Motor neuron (in vitro differentiated cells): ENCODE results near the gene KMT2A. TPM values are rescaled to one million over a fixed set of nuclear protein-coding genes. Genes with fewer than 3 reads are reported as not detected.
A peak's percentile ranks its signal among the peaks of the same experiment; 100 is the strongest.

Source experiments
- ATAC-seq, 8 experiments: fragments of 200-7000 bp; cut with Tn5 transposase; replicated peaks in 6 of 8; 2 replicates each; pipeline ENCODE4 v1.8.0; 2021; ENCODE audit warnings: mild to moderate bottlenecking in 8 of 8, moderate library complexity in 8 of 8
- H3K27ac ChIP-seq, 2 donors: fragments of 250-450 bp; sonication (Bioruptor Pico); 2 replicates each; pipeline ENCODE4 v1.9.0; 2021; ENCODE audit warnings: antibody characterized with exemption in 2 of 2, mild to moderate bottlenecking in 2 of 2, moderate library complexity in 1 of 2
- H3K4me1 ChIP-seq, 2 donors: fragments of 250-450 bp; sonication (Bioruptor Pico); replicated peaks in 1 of 2; 2 replicates each; pipeline ENCODE4 v1.6.1; 2021; ENCODE audit warnings: antibody characterized with exemption in 2 of 2, mild to moderate bottlenecking in 2 of 2, moderate library complexity in 1 of 2
- H3K4me3 ChIP-seq, 5 donors: fragments of 250-450 bp; sonication (Bioruptor Pico); 2 replicates each; pipeline ENCODE4 v1.9.0; 2021; ENCODE audit warnings: antibody characterized with exemption in 5 of 5, mild to moderate bottlenecking in 5 of 5, moderate library complexity in 4 of 5
- WGBS, 10 experiments: fragments of 450-650 bp; shearing (Covaris generic); methylation state at CpG; one replicate each; pipeline ENCODE4 v1.0.0; 2022; 5-methylcytosine and 5-hydroxymethylcytosine counted together
- in situ Hi-C, 9 experiments: fragments of 400-800 bp; cut with MboI; loops; one replicate each; pipeline ENCODE4 v1.15.0; 2021; ENCODE audit warnings: low sequenced_read_pairs in 9 of 9, low pct_unique_long_range_greater_than_20kb in 2 of 9; ENCODE audit not compliant: unreplicated experiment in 9 of 9
- total RNA-seq, 8 experiments: library from RNA; unstranded; fragments of 300-600 nt; gene quantifications; 2 replicates each; pipeline versions ENCODE4 v1.2.3 to v1.2.4, GENCODE V29; 2022

Gene KMT2A
- total RNA-seq, 8 experiments from 2014 or later: 23.2 to 70.5 (median 47.6) TPM

- in situ Hi-C loops: no loop called here
- 60 to 100% (median 80%) methylated on average over 1 to 4 of the region's 19 CpGs; no CpG with 5 or more reads in 5 of the 10 experiments for WGBS, 10 experiments
These were observed 96.8 kb downstream of the KMT2A start for GRCh38 chr11:118532852-118533768.

DNA sequence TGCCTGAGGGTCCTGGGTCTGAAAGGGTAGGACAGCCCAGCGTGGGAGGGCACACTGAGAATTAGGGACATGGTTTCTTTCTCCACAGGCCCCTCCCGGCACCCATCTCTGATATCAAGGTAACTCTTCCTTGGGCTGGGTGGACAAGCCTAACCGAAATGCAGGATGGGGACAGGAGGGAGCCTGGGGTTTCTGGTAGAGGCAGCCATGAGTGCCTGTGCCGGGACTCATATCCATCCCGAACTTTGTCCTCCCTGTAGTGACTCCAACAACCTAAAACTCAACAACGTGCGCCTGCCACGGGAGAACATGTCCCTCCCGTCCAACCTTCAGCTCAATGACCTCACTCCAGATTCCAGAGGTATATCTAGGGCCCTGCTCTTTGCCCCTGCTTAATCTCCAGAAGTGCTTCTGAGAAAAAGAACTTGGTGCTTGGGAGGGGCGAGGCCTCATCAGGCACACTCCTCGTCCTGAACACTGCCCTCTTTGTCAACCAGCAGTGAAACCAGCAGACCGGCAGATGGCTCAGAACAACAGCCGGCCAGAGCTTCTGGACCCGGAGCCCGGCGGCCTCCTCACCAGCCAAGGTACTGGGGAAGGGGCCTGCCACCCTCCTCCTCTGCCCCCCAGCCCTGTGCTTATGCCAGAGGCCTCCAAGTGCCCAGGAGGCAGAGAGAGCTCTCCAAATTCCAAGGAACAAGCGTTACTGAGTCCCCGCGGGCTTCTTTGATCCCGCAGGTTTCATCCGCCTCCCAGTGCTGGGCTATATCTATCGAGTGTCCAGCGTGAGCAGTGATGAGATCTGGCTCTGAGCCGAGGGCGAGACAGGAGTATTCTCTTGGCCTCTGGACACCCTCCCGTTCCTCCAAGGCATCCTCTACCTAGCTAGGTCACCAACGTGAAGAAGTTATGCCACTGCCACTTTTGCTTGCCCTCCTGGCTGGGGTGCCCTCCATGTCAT, 97.8 kb downstream of the KMT2A start:
- H3K27ac ChIP-seq: no peak overlapping the region
- 72 to 100% (median 80%) methylated on average over 1 to 7 of the region's 27 CpGs; no CpG with 5 or more reads in 5 of the 10 experiments for WGBS, 10 experiments
- no peak for ATAC-seq
- no peak overlapping the region for H3K4me3 ChIP-seq
- in situ Hi-C loops: no loop called here
- H3K4me1 ChIP-seq: peaks cover 11 to 15% of the 10 kb centered on the region in 2 donors

More at GRCh38 chr11:118532852-118533768, 96.8 kb downstream of the KMT2A start:
- no peak for ATAC-seq
- H3K4me3 ChIP-seq: no peak overlapping the region
- H3K27ac ChIP-seq: no peak overlapping the region
- H3K4me1 ChIP-seq: peaks cover 12 to 15% of the 10 kb centered on the region in 2 donors

- no peak for ATAC-seq
- Histone ChIP-seq H3K27ac (no peak overlapping the region), H3K4me3 (no peak overlapping the region), H3K4me1 (peaks cover 0 to 4% of the 10 kb centered on the region in 2 donors)
- in situ Hi-C loops: no loop called here
- WGBS, 10 experiments: 50 to 94% (median 66%) methylated on average over 1 to 6 of the region's 9 CpGs; no CpG with 5 or more reads in 2 of the 10 experiments
These were observed 99.0 kb downstream of the KMT2A start for GRCh38 chr11:118535261-118535660.

DNA sequence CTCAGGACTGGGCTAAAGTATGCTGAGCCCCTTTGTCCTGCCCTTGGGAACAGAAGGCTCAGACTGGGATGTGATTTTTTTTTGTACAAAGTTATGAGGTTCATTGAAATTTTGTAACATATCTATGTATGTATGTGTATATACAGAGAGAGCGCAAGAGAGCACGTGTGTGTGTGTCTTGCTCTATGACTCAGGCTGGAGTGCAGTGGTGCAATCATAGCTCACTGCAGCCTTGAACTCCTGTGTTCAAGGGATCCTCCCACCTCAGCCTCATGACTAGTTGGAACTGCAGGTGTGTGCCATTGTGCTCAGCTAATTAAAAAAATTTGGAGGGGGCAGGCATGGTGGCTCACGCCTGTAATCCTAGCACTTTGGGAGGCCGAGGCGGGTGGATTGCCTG, 100.4 kb downstream of the KMT2A start:
- in situ Hi-C loops: no loop called here
- ATAC-seq: no peak

GRCh38 chr11:118537409-118537980, 101.2 kb downstream of the KMT2A start:
- H3K4me1 ChIP-seq: no peaks in the 10 kb centered on the region
- in situ Hi-C loops: no loop called here
- H3K27ac ChIP-seq: no peak overlapping the region
- no peak for ATAC-seq
- no peak overlapping the region for H3K4me3 ChIP-seq
- WGBS, 10 experiments: 50 to 100% (median 95%) methylated on average over 1 to 6 of the region's 6 CpGs

More for the DNA sequence above, 100.4 kb downstream of the KMT2A start:
- no peak overlapping the region for H3K4me3 ChIP-seq
- H3K4me1 ChIP-seq: peaks cover 0 to 4% of the 10 kb centered on the region in 2 donors
- no peak overlapping the region for H3K27ac ChIP-seq
- 75 to 100% (median 98%) methylated on average over 1 to 5 of the region's 5 CpGs; no CpG with 5 or more reads in 6 of the 10 experiments for WGBS, 10 experiments

DNA sequence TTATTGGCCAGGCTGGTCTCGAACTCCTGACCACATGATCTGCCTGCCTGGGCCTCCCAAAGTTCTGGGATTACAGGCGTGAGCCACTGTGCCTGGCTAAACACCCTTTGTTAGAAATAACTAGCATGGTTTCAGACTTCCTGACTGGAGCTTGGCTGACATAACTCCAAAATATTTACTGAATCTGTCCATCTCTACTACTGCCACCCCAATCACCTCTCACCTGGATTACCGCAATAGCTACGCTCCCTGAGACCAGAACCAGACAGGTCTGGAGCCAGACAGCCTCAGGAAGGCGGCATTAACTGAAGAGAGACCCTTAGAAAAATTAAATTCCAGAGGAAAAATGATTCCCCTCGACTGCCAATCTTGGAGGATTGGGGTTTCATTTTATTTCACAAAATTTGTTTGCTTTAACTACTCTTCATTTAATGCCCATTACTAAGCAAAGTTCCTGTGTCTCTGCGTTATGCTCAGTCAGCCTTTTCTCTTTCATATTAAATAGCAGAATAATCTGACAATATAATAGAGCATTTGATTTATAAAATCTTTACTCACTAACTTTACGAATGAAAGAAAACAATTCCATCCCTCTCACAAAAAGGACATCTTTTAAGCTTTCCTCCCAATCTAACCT, 107.8 kb downstream of the KMT2A start:
- Histone ChIP-seq H3K27ac (no peak overlapping the region), H3K4me1 (no peaks in the 10 kb centered on the region), H3K4me3 (no peak overlapping the region)
- in situ Hi-C loops: no loop called here
- no peak for ATAC-seq
- 72 to 100% (median 82%) methylated on average over 1 to 5 of the region's 8 CpGs for WGBS, 10 experiments

- in situ Hi-C loops: no loop called here
- no peak overlapping the region for H3K4me3 ChIP-seq
- ATAC-seq: no peak
- no peak overlapping the region for H3K27ac ChIP-seq
- 80 to 100% (median 90%) methylated on average over 1 to 3 of the region's 3 CpGs; no CpG with 5 or more reads in 1 of the 10 experiments for WGBS, 10 experiments
- no peaks in the 10 kb centered on the region for H3K4me1 ChIP-seq
These were observed 108.3 kb downstream of the KMT2A start for GRCh38 chr11:118544647-118545010.

DNA sequence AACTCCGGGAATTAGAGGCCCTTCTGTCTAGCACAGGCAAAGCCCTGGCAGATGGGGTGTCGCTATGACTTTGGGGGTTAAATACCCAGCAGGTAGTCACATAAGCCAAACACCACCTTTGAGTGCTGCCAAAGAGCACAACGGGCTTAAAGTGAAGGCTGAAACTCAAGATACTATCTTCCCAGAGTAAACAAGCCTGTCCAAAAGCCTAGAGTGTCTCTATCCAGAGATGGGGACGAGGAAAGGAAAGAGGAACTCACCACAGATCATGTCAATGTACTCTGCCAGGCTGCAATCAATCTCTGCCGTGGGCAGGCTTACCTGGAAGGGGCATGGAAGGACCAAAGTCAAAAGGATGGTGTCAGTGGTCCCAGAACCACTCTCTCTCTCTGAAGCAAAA, 109.2 kb downstream of the KMT2A start:
- no peak overlapping the region for H3K27ac ChIP-seq
- H3K4me3 ChIP-seq: no peak overlapping the region
- H3K4me1 ChIP-seq: no peaks in the 10 kb centered on the region
- WGBS, 10 experiments: 59 to 100% (median 80%) methylated on average over 1 to 3 of the region's 5 CpGs; no CpG with 5 or more reads in 1 of the 10 experiments
- no peak for ATAC-seq
- in situ Hi-C loops: no loop called here

- WGBS, 10 experiments: 86 to 100% (median 100%) methylated on average over 1 to 2 of the region's 2 CpGs; no CpG with 5 or more reads in 5 of the 10 experiments
These were observed 110.8 kb downstream of the KMT2A start for GRCh38 chr11:118547132-118547531.

DNA sequence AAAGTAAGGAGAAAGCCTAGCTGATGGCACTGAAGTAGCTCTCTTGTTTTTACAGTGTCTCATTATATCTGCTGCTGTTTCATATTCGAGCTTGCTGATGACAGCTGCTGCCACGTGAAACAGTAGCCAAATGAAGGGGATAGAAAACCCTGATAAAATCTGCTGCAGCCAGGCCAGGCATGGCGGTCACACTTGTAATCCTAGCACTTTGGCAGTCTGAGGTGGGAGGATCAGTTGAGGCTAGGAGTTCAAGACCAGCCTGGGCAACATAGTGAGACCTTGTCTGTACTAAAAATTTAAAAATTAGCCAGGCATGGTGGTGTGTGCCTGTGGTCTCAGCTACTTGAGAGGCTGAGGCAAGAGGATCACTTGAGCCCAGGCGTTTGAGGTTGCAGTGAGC, 116.0 kb downstream of the KMT2A start:
- no peak for ATAC-seq
- H3K4me3 ChIP-seq: no peak overlapping the region
- in situ Hi-C loops: no loop called here
- H3K27ac ChIP-seq: no peak overlapping the region
- WGBS, 10 experiments: 40 to 100% (median 87%) methylated on average over 1 to 4 of the region's 4 CpGs; no CpG with 5 or more reads in 2 of the 10 experiments
- no peaks in the 10 kb centered on the region for H3K4me1 ChIP-seq

More at GRCh38 chr11:118547132-118547531, 110.8 kb downstream of the KMT2A start:
- in situ Hi-C loops: no loop called here
- H3K4me3 ChIP-seq: no peak overlapping the region
- H3K27ac ChIP-seq: no peak overlapping the region
- no peak for ATAC-seq
- H3K4me1 ChIP-seq: no peaks in the 10 kb centered on the region

- 69 to 100% (median 80%) methylated on average over 1 to 4 of the region's 4 CpGs; no CpG with 5 or more reads in 3 of the 10 experiments for WGBS, 10 experiments
These were observed 124.5 kb downstream of the KMT2A start for GRCh38 chr11:118560806-118561205.

GRCh38 chr11:118565051-118565450, 128.8 kb downstream of the KMT2A start:
- in situ Hi-C loops: no loop called here
- ATAC-seq: peak in 1 of 8 experiments; percentile 3
- H3K4me3 ChIP-seq: peak overlapping the region in 4 of 5 donors; percentile 39 to 48 (median 45)

More at GRCh38 chr11:118560806-118561205, 124.5 kb downstream of the KMT2A start:
- in situ Hi-C loops: no loop called here
- ATAC-seq: no peak
- Histone ChIP-seq H3K27ac (no peak overlapping the region), H3K4me1 (peaks cover 2 to 6% of the 10 kb centered on the region in 2 donors), H3K4me3 (no peak overlapping the region)

More at GRCh38 chr11:118565051-118565450, 128.8 kb downstream of the KMT2A start:
- Histone ChIP-seq H3K27ac (no peak overlapping the region), H3K4me1 (peaks cover 2 to 6% of the 10 kb centered on the region in 2 donors)
- 10 to 90% (median 63%) methylated on average over 1 to 4 of the region's 5 CpGs; no CpG with 5 or more reads in 6 of the 10 experiments for WGBS, 10 experiments
